Measurements from ENCODE around the gene SFRP2.

Gene SFRP2
- total RNA-seq: 0 to 0.55 (median 0) reads per million in 17 experiments

GRCh38 chr4:153788413-153789276, at the start of gene SFRP2:
Gene SFRP2 (minus strand): TSS chr4:153789083. CDS start chr4:153788835, 248 bp downstream.
- DNase-seq: peak; percentile 19 to 66 (median 47)

- DNase-seq: no peak
Observed at GRCh38 chr4:153838564-153838963, 49.7 kb upstream of the SFRP2 start.

- DNase-seq: no peak
Observed at GRCh38 chr4:153834901-153835300, 46.0 kb upstream of the SFRP2 start.

DNA sequence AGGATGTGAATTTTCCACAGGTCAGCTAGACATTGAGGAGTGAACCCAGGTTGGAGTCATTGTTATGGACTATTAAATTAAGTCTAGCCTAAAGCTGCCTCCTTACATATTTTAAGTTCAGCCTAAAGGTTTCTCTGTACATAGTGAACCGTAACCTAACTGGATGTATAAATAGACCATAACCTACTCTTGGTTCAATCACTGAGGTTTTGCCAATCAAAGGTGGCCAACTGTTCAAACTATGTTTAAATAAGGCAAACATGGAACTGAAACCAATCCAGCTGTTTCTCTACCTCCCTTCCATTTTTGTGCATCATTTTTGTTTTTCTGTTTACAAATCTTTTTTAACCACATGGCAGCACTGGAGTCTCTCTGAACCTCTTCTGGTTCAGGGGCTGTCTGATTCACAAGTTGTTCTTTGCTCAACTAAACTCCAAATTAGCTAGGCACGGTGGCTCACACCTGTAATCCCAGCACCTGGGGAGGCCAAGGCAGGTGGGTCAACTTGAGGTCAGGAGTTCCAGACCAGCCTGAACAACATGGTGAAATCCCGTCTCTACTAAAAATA, 43.9 kb upstream of the SFRP2 start:
- DNase-seq: no peak

DNA sequence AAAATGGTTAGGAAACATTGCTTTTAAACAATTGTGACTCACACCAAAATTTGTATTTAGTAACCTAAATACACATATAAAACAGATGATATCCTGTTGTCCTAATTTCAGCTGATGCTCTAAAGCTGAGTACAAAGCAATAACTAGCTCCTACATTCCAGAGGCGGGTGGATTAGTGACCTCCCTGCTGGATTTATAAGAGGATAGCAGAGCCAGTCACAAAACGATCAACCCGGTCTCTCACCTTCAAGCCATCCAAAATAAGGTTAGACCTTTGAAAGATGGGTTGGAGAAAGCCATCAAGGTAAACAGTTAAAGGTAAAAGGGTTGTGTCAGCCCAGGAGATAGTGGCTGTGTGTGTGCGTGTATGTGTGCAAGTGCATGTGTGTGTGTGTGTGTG, 43.2 kb upstream of the SFRP2 start:
- no peak for DNase-seq

- no peak for DNase-seq
Observed at GRCh38 chr4:153831245-153831644, 42.4 kb upstream of the SFRP2 start.

- no peak for DNase-seq
Observed at GRCh38 chr4:153825691-153826090, 36.8 kb upstream of the SFRP2 start.

- DNase-seq: no peak
Observed at GRCh38 chr4:153825126-153825525, 36.2 kb upstream of the SFRP2 start.

GRCh38 chr4:153824501-153824900, 35.6 kb upstream of the SFRP2 start:
- DNase-seq: no peak

DNA sequence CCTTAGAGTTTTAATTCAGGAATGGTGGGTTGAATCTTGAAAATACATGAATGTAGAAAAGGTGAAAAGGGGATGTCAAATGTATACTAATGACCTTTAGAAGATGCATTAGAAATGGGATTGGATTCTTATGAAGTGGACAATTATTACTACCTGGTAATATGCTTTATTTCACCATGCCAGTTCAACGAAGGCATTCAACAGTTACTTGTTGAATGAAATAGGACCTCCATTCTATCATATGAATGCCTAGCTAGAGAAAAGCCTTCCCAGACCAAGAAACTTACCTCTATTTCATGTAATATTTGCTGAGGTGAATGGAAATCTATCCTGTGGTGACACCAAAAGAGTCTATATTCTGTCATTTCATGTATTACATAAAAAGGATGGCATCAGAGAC, 34.6 kb upstream of the SFRP2 start:
- DNase-seq: no peak

- DNase-seq: no peak
Observed at GRCh38 chr4:153822316-153822715, 33.4 kb upstream of the SFRP2 start.

DNA sequence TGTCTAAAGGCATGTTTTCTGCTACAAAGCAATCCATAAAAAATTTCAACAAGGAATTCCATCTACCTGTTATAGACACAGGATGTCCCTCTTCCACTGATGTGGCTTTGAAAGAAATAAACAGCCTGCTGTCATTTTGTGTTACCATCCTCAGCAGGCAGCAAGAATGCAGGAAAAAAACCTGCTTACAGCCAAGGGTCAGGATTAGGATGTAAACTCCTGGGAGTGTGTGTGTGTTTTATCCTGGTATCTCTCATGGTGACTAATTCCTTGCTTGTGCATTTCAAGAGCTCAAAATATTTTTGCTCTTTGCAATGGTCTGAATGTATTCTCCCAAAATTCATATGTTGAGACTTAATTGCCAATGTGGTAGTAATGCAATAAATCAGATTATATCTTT, 28.6 kb upstream of the SFRP2 start:
- no peak for DNase-seq

- DNase-seq: no peak
Observed at GRCh38 chr4:153816542-153816941, 27.7 kb upstream of the SFRP2 start.

- DNase-seq: no peak
Observed at GRCh38 chr4:153814789-153815188, 25.9 kb upstream of the SFRP2 start.

DNA sequence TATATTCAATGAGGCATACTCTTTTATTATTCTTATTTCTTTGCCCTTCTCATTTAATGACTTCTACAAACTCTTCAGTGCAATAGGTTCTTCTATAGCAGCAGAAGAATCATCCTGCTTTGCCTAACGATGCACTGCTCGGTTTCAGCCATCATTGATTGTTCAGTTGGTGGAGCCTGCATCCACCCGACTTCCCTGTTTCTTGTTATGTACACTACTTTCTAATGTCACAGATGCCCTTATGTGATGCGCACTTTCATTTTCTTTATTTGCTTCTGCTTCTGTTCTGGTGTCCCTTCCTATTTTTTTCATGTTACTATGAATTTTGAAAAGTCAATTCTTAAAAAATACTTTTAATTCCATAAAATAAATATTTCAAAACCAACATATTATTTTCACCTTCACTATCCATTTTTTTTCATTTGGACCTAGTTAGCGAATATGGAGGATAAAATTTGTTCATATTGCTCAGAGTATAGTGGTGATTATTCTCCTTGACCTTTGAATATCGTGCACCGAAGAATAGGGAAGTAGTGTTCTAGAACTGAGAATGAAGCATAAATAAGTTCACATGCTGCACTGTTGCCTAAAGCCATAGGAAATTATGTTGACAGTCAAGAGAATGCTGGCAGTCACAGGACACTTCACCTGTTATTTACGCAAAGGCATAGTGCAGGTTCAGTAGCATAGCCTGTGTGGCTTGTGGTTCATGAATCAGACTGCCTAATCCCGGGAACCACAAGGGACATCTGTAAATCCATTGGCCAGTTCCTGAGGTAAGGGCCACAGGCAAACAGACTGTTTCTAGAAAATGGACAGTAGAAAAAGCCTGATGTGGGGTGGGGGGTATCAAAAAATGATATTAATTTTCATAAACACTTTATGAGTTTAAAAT, 21.3 kb upstream of the SFRP2 start:
- peak in 2 of 4 experiments; percentile 35 to 40 for DNase-seq

GRCh38 chr4:153809307-153809706, 20.4 kb upstream of the SFRP2 start:
- DNase-seq: no peak

DNA sequence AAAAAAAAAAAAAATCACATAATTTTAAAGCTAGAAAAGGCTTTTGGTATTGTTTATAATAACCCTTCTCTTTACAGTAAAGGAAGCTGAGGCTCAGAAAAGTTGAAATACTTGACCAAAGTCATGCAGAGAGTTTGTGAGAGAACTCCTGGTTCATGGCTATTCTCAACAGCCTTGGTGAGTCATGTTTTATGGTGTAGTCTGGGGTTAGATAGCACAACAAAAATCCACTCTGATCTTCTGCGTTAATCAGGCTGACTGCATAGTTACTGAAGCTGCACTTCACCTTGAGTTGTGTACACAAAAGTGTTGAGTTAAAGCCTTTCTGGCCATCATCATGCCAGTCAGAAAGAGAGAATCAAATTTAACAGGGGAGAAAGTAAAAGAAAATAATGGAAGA, 19.3 kb upstream of the SFRP2 start:
- no peak for DNase-seq

DNA sequence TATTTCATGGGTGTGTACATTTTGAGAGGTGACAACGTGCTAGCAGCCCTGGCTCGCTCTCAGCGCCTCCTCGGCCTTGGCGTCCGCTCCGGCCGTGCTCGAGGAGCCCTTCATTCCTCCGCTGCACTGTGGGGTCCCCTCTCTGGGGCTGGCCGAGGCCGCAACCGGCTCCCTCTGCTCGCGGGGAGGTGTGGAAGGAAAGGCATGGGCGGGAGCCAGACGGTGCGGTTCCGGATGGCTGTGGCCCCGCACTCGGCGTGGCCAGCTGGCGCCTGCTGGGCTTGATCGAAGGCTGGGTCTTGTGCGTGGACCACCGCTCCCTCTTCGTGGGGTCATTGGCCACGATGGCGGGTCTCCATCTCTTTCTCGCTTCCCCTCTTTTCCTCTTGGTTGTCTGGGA, 17.2 kb upstream of the SFRP2 start:
- DNase-seq: no peak

GRCh38 chr4:153804722-153805121, 15.8 kb upstream of the SFRP2 start:
- peak in 1 of 4 experiments; percentile 22 for DNase-seq

GRCh38 chr4:153799694-153800074, 10.8 kb upstream of the SFRP2 start:
- no peak for DNase-seq

DNA sequence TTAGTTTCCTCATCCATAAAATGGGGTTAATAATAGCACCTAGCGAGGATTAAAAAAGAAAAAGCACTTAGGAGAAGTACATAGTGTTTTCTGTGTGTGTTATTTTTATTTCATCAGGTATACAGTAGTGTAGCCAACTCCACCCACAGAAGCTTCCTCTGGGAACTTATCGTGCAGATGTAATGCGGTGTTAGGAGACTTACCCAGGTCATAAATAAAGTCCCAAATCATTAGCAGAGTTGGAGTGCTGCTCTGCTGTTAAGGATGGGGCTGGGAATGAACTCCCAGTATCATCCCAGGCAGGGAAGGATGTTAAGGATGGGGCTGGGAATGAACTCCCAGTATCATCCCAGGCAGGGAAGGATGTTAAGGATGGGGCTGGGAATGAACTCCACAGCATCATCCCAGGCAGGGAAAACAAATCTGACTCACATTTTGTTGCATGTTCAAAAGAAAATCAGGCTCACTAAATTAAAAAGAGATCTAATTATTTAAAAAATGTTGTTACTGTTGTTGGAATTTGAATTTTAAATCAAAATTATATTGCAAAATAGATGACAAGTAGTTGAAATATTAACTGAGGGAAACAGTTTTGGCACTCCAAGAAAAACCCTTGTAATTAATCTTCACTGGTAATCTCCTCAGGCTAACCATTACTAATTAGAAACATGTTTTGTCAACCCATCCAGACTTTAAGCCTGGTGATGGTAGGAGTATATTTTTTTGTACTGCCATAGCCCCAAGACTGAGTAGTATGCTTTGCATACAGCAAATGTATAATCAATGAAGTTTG, 10.2 kb upstream of the SFRP2 start:
- no peak for DNase-seq

DNA sequence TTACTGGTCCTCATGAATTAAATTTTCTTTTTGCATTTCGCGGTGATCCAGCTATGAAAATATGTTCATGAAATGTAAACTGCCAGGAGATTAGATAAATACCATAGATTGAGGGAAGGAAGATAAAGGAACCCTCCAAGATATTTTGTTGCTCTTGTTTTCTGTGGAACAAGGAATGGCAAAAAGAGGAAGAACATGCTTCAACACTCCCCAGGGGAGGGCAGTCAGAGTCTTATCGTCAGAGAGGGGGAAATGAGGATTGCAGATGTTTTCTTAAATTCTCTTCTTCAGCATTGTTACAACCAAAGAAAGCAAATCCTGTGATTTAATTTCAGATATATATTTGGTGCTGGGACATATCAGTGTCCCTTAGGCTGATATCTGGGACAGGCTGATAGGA, 9.5 kb upstream of the SFRP2 start:
- DNase-seq: peak in 1 of 4 experiments; percentile 20

Measured in suppressor macrophage (primary cell).